ENCODE results near the gene NFATC1.

GRCh38 chr18:79515944-79516351 is 120.2 kb downstream of the NFATC1 start:
- TF ChIP-seq EP300 (IDR thresholded peaks at IDR 0.05; ENCODE audit: borderline replicate concordance in 1 of 2, low read depth in 1 of 2, low read length in 1 of 2) (no peak), CTCF (IDR thresholded peaks at IDR 0.05) (no peak)
